ENCODE results near the gene RPL27.
A peak's percentile ranks its signal among the peaks of the same experiment; 100 is the strongest.
"Not testable (repeated sequence)": the region's sequence is repeated elsewhere in the genome, so short reads cannot be mapped to it uniquely, and the experiment has no call there.

Gene RPL27

DNA sequence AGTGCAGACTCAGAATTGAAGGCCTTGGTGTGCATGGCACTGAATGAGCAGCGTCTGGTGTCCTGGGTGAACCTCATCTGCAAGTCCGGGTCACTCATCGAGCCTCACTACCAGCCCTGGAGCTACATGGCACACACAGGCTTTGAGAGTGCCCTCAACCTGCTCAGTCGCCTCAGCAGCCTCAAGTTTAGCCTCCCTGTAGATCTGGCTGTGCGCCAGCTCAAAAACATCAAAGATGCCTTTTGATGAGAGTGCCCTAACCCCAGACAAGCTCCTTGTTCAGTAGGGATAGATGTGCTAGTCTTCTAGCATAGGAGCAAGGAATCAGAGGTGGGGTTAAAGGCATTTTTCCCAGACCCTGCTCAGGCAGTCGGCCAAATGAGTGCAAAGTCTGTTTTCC, 6.7 kb upstream of the RPL27 start:
- DNase-seq: no peak
- intact Hi-C loops (cut with DNase I): no loop called here

DNA sequence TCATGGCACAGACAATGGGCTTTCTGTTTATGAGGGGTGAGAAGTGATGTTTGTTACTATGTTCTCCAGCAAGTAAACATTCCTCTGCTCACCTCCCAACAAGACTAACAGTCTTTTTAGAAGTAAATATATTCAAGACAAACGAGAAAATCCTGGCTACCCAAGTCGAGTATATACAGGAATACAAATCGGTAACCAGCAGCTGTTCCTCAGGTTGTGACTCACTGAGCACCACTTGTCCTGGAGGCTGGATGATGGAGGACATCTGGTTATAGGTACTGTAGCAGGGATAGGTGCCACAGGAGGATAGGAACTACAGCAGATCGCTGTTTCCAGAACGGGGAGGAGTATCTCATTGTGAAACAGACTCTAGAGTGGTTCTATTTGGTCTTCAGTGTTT, 5.3 kb upstream of the RPL27 start:
- intact Hi-C loops (cut with DNase I): no loop called here
- DNase-seq: no peak

DNA sequence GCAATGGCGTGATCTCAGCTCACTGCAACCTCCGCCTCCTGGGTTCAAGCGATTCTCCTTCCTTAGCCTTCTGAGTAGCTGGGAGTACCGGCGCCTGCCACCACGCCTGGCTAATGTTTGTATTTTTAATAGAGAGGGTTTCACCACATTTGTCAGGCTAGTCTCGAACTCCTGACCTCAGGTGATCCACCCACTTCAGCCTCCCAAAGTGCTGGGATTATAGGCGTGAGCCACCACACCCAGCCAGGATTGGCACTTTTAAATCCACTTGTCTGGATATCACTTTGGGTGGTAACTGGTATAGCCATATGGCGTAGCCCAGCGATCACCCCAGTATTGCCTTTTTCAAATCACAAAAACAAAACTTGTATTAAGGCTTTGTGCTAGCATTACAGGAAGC, 4.3 kb upstream of the RPL27 start:
- DNase-seq; intact Hi-C loops (cut with DNase I): not testable (repeated sequence)

DNA sequence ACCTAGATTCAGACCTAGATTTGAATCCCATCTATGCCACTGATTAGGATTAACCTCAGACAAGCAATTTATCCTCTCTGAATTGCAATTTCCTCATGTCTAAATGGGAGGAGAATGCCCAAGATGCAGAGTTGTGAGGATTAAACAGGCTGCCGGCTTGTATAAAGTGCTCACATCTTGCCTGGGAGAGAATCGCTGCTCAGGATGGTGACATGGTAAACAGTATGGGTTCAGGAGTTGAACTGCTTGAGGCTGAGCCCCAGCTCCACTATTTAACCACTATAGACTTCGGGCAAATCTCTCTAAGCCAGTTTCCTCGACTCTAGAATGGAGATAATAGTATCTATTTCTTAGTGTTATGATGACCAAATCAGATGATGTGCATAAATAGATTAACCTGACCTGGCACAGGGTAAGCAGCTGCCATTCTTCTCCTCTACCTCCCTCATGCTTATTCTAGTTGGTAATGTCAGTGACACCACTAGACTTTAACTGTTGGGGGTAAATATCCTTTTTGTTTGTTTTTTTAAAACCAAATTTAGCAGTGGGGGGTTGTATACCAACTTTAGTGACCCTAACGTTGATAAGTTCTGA, 732 bp upstream of the RPL27 start:
- no peak for DNase-seq

DNA sequence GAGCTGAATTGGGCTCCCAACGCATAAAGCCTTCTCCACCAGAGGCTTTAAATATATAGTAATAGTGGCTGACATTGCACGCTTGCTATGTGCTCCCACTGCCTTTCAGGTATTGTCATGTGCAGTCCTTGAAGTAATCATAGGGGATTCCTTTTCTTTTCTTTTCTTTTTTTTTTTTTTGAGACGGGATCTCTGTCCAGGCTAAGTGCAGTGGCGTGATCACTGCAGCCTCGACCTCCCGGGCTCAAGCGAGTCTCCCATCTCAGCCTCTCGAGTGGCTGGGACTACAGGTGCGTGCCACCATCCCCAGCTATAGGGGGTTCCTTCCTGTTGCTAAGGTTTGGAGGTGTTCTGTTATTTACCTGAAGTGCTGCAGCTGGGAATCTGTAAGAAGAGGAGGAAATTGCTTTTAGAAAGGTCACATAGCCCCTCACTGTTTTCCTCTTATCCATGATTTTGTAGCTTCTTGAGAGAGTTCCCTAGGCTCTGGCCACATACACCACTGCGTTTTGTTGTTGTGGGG, 845 bp downstream of the RPL27 start:
- DNase-seq: peak in 1 of 10 donors; percentile 15
- intact Hi-C loops (cut with DNase I): loop anchor here (5.0 kb wide), 1 partner anchor 157 kb away; the partner anchor contains the start of gene AOC2

More for the DNA sequence above, 732 bp upstream of the RPL27 start:
- intact Hi-C loops (cut with DNase I): loop anchor here (5.0 kb wide), 1 partner anchor 155 kb away; the partner anchor contains the start of gene AOC2

DNA sequence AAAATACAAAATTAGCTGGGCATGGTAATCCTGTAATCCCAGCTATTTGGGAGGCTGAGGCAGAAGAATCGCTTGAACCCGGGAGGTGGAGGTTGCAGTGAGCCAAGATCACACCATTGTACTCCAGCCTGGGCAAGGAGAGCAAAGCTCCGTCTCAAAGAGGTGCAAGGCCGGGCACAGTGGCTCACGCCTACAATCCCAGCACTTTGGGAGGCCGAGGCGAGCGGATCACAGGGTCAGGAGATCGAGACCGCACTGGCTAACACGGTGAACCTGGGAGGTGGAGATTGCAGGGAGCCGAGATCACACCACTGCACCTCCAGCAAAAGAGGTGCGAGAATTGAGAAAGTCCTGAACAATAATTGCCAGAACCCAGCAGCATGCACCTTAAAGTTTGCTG, 2.7 kb downstream of the RPL27 start:
- DNase-seq; intact Hi-C loops (cut with DNase I): not testable (repeated sequence)

DNA sequence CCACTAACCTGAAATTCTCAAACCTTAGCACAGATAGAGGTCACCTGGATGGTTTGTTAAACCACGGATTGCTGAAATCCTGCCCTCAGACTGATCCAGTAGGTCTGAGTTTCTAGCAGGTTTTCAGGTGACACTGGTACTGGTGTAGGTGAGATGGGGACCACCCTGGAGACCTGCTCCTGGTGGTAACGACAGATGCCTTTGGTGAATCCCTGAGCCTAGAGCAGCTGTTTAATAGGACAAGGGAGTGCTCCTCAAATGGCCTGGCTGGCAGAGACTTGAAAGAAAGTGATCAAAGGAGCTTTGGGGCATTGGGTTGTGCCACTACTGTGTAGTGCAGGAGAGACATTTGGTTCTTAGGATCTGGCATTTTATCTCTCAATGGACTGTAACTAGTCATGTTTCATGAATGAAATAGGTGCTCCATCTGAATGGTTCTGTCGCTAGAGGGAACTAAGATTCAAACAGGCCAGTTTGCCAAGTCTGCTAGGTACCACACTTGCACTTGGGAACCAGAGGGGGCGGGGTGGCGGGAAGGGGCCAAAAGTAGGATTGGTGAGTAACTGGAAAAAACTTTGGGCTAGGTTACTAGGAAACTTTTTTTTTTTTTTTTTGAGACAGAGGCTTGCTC, 5.4 kb downstream of the RPL27 start:
- DNase-seq: peak in 1 of 10 donors; percentile 0
- intact Hi-C loops (cut with DNase I): no loop called here

DNA sequence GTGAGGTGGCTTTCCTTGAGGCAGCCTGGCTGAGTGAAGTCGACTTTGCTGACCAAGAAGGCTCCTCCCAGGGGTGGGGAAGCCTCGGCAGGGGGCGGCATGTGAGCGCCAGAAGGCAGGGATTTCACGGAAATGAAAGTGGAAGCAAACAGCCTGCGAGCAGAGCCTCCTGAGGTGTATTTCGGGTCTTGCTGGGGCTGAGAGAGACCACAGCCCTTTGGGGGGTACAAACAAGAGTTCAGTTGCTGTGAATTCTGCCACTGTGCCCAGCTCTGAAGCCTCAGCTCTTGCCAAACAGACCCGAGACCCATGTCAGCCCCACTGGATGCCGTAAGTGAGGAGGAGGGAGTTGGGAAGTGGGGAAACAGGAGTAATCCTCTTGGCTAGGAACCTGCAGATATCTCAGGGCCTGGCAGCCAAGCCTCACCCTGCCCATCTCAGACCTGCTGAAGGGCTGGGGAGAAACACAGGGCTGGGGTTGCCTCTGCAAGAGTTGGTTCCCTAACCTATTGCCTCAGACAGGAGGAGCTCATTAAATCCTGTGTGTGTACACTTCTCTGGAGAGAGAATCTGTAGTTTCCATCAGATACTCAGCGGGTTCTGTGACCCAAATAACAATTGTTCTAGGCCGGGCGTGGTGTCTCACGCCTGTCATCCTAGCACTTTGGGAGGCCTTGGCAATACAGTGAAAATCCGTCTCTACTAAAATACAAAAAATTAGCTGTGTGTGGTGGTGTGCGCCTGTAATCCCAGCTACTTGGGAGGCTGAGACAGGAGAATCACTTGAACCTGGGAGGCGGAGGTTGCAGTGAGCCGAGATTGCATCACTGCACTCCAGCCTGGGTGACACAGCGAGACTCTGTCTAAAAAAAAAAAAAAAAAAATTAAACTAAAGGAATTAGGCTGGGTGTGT, 8.7 kb downstream of the RPL27 start, which contains the start of gene IFI35:
Gene IFI35, plus strand, starts transcription at position 146 of the 913 bp plus-strand sequence. Its CDS starts 164 bp downstream, at position 310.
- peak; percentile 37 to 96 (median 74) for DNase-seq
- intact Hi-C loops (cut with DNase I): no loop called here

DNA sequence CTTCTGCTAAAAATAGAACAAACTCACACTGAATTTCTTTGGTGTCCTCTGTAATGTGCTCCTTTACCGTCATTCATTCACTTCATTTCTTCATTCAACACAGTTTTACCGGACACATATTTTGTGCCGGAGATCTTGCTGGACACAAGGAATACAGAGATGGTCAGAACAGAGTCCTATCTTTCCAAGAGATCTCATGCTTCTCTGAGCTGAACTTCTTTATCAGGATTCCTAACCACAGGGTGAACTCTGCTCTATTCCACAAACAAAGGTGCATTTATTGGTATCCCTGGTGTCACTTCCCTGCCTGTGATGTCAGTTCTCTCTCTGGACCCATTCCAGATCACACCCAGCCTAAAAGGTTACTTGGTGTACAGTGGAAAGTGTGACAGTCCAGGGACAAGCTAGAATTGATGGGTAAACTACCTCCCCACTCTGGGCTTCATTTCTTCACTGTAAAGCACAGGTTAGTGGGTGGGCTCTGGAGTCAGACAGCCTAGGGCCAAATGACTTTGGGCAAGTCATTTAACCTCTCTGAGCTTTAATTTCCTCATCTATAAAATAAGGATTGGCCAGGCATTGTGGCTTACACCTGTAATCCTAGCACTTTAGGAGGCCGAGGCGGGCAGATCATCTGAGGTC, 12.6 kb downstream of the RPL27 start:
- intact Hi-C loops (cut with DNase I): no loop called here
- DNase-seq: no peak

DNA sequence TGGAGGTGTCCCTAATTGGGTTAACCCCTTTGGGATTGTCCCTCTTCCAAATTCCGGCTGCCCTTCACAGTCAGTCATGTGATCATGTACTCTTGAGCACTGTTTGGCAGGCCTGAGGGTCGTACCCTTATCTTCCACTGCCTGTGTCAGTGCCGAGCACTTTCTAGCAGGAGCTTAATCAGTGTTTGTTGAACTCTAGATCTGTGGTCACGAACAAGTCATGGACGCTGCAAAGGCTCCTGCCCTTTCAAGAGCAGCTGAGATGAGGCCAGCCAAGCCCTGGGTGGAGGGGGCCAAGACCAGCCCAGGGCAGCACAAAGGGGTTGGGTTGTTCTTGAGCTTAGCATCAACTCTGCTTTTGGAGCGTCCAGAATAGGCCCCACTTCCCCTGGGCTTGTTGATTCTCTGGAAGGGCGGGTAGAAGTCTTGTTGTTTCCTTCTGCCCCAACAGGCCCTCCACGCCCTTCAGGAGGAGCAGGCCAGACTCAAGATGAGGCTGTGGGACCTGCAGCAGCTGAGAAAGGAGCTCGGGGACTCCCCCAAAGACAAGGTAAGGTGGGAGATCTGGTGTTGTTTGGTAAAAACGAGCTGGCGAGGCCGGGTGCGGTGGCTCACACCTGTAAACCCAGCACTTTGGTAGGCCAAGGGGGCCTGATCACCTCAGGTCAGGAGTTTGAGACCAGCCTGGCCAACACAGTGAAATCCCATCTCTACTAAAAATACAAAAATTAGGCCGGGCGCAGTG, 13.7 kb downstream of the RPL27 start:
- peak in 1 of 10 donors; percentile 23 for DNase-seq
- intact Hi-C loops (cut with DNase I): no loop called here

DNA sequence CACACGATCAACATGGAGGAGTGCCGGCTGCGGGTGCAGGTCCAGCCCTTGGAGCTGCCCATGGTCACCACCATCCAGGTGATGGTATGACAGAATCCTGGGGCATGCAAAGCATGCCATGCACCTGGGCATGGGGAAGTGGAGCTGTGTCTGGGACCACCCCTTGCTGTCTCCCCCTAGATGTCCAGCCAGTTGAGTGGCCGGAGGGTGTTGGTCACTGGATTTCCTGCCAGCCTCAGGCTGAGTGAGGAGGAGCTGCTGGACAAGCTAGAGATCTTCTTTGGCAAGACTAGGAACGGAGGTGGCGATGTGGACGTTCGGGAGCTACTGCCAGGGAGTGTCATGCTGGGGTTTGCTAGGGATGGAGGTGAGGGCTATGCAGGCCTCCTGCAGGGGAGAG, 15.1 kb downstream of the RPL27 start:
- intact Hi-C loops (cut with DNase I): no loop called here
- DNase-seq: peak in 1 of 10 donors; percentile 59

DNA sequence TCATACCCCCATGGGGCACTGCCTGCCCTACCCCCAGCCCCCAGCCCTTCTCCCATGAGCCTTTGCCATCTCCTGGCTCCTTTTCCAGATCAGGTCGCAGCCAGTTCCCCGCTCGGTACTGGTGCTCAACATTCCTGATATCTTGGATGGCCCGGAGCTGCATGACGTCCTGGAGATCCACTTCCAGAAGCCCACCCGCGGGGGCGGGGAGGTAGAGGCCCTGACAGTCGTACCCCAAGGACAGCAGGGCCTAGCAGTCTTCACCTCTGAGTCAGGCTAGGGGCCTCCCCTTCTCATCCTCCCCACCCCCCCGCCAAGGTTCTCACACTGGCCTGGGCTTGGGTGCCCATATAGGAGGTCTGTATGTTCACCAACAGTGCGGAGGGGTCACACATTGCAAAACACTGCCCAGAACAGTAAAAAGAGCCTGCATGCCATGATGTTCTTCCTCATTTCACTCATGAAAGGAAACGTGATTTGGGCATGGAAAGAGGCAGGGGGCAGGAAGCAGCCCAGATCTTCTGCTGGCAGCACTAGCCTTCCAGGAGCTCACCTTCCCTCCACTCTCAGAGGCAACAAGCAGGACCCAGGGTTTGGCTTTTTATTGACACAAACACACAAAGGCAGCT, 15.9 kb downstream of the RPL27 start:
- DNase-seq: peak in 1 of 10 donors; percentile 63
- intact Hi-C loops (cut with DNase I): no loop called here

DNA sequence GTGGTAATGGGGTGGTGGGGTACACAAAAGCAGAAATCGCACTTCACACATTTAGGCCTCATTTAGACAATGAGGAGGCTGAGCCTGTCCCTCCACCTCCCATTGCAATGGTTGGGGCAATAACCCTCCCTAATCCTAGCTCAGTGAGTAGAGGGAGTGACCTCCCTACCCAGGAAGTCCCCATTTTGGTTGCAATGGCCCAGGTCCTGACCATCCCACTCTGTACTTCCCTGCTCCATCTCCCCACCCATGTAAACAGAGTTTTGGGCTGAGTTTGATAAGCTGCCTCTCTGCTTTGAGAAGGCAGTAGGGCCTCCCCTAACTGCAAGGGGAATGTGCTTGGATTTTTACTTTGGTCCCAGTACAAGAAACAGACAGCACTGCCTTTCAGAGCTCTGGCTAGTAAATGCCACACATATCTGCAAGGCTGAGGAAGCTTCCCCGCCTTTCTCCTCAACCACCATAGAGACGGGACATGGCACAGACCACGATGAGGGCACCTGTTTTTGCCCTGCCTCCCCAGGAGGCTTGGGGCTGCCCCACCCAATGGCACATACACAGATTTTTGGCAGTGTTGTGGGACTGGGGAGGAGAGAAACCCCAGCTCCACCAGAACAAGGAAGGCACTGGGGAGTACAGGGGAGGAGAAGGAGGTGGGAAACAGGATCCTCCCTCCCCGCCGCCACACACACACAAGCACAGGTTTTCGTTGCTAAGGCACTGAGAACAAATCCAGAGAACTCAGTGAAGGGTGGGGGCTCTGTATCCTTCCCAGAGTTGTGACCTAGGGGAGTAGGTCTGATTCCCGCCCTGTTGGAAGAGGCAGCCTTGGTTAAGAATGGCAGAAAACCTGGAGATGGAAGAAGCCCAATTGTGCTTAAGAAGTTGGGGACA, 16.7 kb downstream of the RPL27 start:
- DNase-seq: peak in 1 of 10 donors; percentile 15
- intact Hi-C loops (cut with DNase I): no loop called here

DNA sequence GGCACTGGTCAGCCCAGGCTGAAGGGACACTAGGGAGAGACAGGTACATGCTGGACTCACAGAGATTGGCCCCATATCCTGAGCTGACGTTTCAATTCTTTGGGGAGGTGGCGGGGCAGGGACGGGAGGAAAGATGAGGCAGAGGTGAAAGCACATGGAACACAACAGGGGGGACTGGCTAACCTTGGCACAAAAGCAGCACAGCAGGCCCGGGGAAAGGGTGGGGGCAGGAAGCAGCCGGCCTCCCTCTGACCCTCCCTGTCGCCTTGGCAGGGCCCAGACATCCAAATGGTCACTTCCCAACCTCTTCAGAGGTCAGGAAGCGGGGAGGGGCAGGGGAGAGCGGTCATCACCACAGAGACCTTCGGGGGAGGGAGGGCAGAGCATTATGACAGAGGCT, 17.4 kb downstream of the RPL27 start:
- intact Hi-C loops (cut with DNase I): no loop called here
- DNase-seq: peak in 1 of 10 donors; percentile 22

DNA sequence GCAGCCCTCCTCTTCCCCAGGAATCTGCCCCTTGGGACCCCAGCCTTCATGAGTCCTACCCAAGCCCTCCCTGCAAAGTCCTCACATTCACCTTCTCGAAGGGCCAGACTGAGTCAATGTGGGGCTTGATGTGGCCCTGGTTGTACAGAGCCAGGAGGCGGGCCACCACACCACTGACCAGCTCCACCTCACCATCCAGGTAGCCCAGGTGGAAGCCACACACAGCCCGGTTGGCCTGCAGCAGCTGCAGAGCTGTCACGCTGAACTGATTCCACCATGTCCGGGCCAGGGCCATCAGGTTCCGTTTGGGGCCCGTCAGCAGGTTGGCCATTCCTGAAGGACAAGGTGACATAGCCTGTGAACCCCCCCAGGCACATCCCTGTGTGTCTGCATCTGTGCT, 18.0 kb downstream of the RPL27 start:
- intact Hi-C loops (cut with DNase I): no loop called here
- peak in 1 of 10 donors; percentile 44 for DNase-seq

DNA sequence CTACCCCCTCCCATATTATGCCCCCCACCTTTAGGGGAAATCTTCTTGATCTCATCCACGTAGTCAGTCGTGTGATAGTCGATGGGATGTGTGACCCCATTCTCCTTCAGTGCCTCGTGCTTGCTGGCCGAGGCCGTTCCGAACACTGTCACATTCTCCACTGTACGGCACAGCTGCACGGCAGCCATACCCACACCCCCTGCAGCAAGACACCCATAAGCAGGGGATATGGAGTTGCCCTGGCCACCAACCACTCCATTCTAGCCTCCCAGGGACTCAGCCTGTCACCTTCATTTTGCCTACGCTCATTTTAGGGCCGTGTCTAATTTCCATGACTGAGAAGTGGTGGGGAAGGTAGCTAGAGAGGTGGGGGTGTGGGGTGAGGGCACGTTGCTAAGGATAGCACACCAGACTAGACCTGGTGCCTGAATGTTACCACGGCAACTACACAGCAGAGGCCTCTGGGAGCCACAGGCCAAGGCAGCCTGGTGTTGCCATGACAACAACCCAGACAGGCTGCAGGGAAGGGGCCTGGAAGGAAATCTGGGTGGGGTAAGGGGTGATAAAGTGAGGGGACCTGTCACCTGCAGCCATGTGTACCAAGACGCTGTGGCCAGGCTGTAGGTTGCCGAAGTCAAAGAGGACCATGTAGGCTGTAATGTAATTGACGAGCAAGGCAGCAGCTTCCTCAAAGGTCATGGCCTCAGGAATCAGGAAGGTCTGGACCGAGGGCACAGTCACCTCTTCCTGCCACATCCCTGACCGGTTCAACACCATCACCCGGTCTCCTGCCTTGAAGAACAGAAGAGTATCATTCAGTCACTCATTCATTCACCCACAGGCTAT, 20.0 kb downstream of the RPL27 start:
- intact Hi-C loops (cut with DNase I): no loop called here
- DNase-seq: peak in 2 of 10 donors; percentile 34 to 66

DNA sequence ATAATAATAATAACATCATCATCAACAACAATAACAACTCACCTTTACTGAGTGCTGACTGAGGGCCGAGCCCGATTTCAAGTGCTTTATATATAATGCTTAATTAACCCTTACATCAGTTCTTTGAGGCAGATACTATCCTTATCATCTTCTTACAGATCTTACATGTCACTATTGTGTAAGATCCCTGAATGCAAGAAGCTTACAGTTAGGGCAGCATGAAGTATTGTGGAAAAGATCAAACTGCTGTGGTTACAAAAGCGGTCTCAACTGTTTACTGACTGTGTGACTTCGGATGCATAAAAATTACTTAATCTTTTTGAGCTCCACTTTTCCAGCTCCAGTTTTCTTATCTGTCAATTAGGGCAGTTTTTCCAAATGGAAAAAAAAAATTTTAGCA, 20.7 kb downstream of the RPL27 start:
- DNase-seq: no peak
- intact Hi-C loops (cut with DNase I): no loop called here

Measured in posterior cingulate gyrus (tissue), 11 donors.